ENCODE data around the gene AKT1S1.
"Not testable (repeated sequence)": the region's sequence is repeated elsewhere in the genome, so short reads cannot be mapped to it uniquely, and the experiment has no call there.

The AKT1S1 gene

GRCh38 chr19:49877020-49877878 lies at the start of gene AKT1S1, which contains the start of gene TBC1D17:
AKT1S1 (minus strand) TSS chr19:49877355; CDS start chr19:49873295, 4,060 bp downstream.
TBC1D17 (plus strand) TSS chr19:49877702; CDS start chr19:49877724, 22 bp downstream.
- DNase-seq: peak; percentile 100

GRCh38 chr19:49926515-49926914 lies 49.4 kb upstream of the AKT1S1 start:
- DNase-seq: no peak

GRCh38 chr19:49925486-49925885 lies 48.3 kb upstream of the AKT1S1 start:
- DNase-seq: no peak

- DNase-seq: not testable (repeated sequence)
Measured at GRCh38 chr19:49924881-49925210, 47.7 kb upstream of the AKT1S1 start.

- DNase-seq: no peak
Measured at GRCh38 chr19:49924004-49924880, 47.1 kb upstream of the AKT1S1 start.

GRCh38 chr19:49923055-49924003 lies 46.2 kb upstream of the AKT1S1 start:
- peak; percentile 41 to 65 for DNase-seq

- peak; percentile 18 to 62 for DNase-seq
Measured at GRCh38 chr19:49921871-49922795, 45.0 kb upstream of the AKT1S1 start.

- no peak for DNase-seq
Measured at GRCh38 chr19:49920624-49921363, 43.6 kb upstream of the AKT1S1 start.

GRCh38 chr19:49918089-49918488 lies 40.9 kb upstream of the AKT1S1 start:
- no peak for DNase-seq

GRCh38 chr19:49916839-49917733 lies 39.9 kb upstream of the AKT1S1 start:
- peak; percentile 80 to 93 for DNase-seq

GRCh38 chr19:49915271-49915670 lies 38.1 kb upstream of the AKT1S1 start:
- no peak for DNase-seq

- no peak for DNase-seq
Measured at GRCh38 chr19:49913720-49914119, 36.6 kb upstream of the AKT1S1 start.

- no peak for DNase-seq
Measured at GRCh38 chr19:49912965-49913685, 36.0 kb upstream of the AKT1S1 start.

- peak; percentile 82 to 87 for DNase-seq
Measured at GRCh38 chr19:49911381-49912145, 34.4 kb upstream of the AKT1S1 start.

GRCh38 chr19:49910179-49910578 lies 33.0 kb upstream of the AKT1S1 start:
- DNase-seq: no peak

GRCh38 chr19:49908480-49909420 lies 31.6 kb upstream of the AKT1S1 start:
- no peak for DNase-seq

Measured in inflammatory macrophage treated with lipopolysaccharide for 1 hour (primary cell).